Measurements from ENCODE around the gene GJA3. TPM values are rescaled to one million over a fixed set of nuclear protein-coding genes. Genes with fewer than 3 reads are reported as not detected.

GJA3 gene
- total and polyA plus RNA-seq, 9 of the 15 experiments (the other 6 are each of a cell fraction or from before 2014, with no cell fraction given) = 0.03 to 0.13 (median 0.04) TPM; not detected in 4

- Histone ChIP-seq H2AFZ (ENCODE audit: low read depth, low read length) (no peak overlapping the region), H3K27ac (ENCODE audit: extremely low read depth, low read depth, low read length) (no peak overlapping the region), H3K4me2 (ENCODE audit: insufficient read depth, low read length) (no peak overlapping the region), H3K4me3 (no peak overlapping the region), H3K9me1 (ENCODE audit: control insufficient read depth, insufficient read depth, low read length) (no peaks in the 10 kb centered on the region), H3K36me3 (ENCODE audit: control insufficient read depth, insufficient read depth, low read length) (no peaks in the 10 kb centered on the region), H3K9ac (ENCODE audit: insufficient read depth in 1 of 2, low read depth in 2 of 2, low read length in 2 of 2) (no peak overlapping the region), H4K20me1 (replicated peaks; ENCODE audit: control insufficient read depth, insufficient read depth, low read length) (no peaks in the 10 kb centered on the region), H3K9me3 (replicated peaks; ENCODE audit: control insufficient read depth, insufficient read depth, low read depth, low read length) (no peaks in the 10 kb centered on the region), H3K27me3 (ENCODE audit: control insufficient read depth in 2 of 2, insufficient read depth in 2 of 2, low read length in 2 of 2) (peaks cover 0 to 6% of the 10 kb centered on the region in 2 experiments; a peak in 1 of 5 replicates), H3K79me2 (ENCODE audit: control insufficient read depth, insufficient read depth, low read length) (no peaks in the 10 kb centered on the region), H3K4me1 (replicated peaks in 1 of 2; ENCODE audit: control insufficient read depth in 2 of 2, insufficient read depth in 2 of 2, low read length in 2 of 2) (peaks cover 0 to 4% of the 10 kb centered on the region in 2 experiments; a peak in 1 of 5 replicates)
- FAIRE-seq = no peak
- BruUV-seq (replicated peaks) = no TSS peak
- WGBS (ENCODE audit: insufficient coverage, low coverage, missing lambda C conversion rate) = 68% methylated on average over 4 of the region's 82 CpGs
- in situ Hi-C loops (cut with MboI) = no loop called here
- ChIA-PET CTCF (ENCODE audit: low intra/inter-chr PET ratio) (no interaction called here), POLR2A (no interaction called here)
- no peak for ATAC-seq
- intact Hi-C loops (cut with micrococcal nuclease) = no loop called here
- no peak for DNase-seq (ENCODE audit: extremely low read depth in 1 of 4, low spot score in 3 of 4)
- TF ChIP-seq, protein P1, sequence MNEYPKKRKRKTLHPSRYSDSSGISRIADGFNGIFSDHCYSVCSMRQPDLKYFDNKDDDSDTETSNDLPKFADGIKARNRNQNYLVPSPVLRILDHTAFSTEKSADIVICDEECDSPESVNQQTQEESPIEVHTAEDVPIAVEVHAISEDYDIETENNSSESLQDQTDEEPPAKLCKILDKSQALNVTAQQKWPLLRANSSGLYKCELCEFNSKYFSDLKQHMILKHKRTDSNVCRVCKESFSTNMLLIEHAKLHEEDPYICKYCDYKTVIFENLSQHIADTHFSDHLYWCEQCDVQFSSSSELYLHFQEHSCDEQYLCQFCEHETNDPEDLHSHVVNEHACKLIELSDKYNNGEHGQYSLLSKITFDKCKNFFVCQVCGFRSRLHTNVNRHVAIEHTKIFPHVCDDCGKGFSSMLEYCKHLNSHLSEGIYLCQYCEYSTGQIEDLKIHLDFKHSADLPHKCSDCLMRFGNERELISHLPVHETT (CRISPR knock-in tag; conservative IDR thresholded peaks at IDR 0.05 in 1 of 2, IDR thresholded peaks at IDR 0.05 in 1 of 2) = no peak
- TF ChIP-seq CHAMP1 (IDR thresholded peaks at IDR 0.05) (no peak), RUNX1 (IDR thresholded peaks at IDR 0.05; ENCODE audit: low read depth) (no peak), POU5F1 (IDR thresholded peaks at IDR 0.05; ENCODE audit: borderline replicate concordance, low read depth, low read length, partially characterized antibody) (no peak), RBM14 (IDR thresholded peaks at IDR 0.05; ENCODE audit: borderline replicate concordance, insufficient read depth, low read depth, low read length) (no peak), XRCC4 (IDR thresholded peaks at IDR 0.05; ENCODE audit: extremely low read depth, insufficient read depth, insufficient read length) (no peak), HDAC3 (IDR thresholded peaks at IDR 0.05; ENCODE audit: borderline replicate concordance, partially characterized antibody) (no peak), ZNF212 (CRISPR knock-in tag; IDR thresholded peaks at IDR 0.05) (no peak), GATAD2B (IDR thresholded peaks at IDR 0.05; ENCODE audit: borderline replicate concordance) (no peak), PREB (CRISPR knock-in tag; IDR thresholded peaks at IDR 0.05) (no peak), ZNF785 (CRISPR knock-in tag; IDR thresholded peaks at IDR 0.05) (no peak), KAT2B (IDR thresholded peaks at IDR 0.05; ENCODE audit: low read depth, low read length) (no peak), NCOA1 (IDR thresholded peaks at IDR 0.05; ENCODE audit: low read depth) (no peak), MCM5 (IDR thresholded peaks at IDR 0.05; ENCODE audit: low read depth) (no peak), ZNF217 (CRISPR knock-in tag; IDR thresholded peaks at IDR 0.05) (no peak)
- TF ChIP-seq, protein P2, sequence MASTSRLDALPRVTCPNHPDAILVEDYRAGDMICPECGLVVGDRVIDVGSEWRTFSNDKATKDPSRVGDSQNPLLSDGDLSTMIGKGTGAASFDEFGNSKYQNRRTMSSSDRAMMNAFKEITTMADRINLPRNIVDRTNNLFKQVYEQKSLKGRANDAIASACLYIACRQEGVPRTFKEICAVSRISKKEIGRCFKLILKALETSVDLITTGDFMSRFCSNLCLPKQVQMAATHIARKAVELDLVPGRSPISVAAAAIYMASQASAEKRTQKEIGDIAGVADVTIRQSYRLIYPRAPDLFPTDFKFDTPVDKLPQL (IDR thresholded peaks at IDR 0.05; ENCODE audit: extremely low read depth, insufficient read length) = no peak
These were observed 33.0 kb downstream of the GJA3 start for GRCh38 chr13:20127562-20128458.
